K562 (cell line): ENCODE data around the gene HNF4A. TPM values are rescaled to one million over a fixed set of nuclear protein-coding genes. Genes with fewer than 3 reads are reported as not detected.

Source experiments
- ATAC-seq: fragments of 200-7000 bp; cut with Tn5 transposase; 3 replicates; pipeline ENCODE4 v1.9.1; 2020; ENCODE audit warnings: moderate library complexity
- BruUV-seq: library from RNA; stranded (reverse); fragments of 400-500 nt; replicated peaks from 2 replicates; lab custom pipeline; 2021; lab: Mats Ljungman, UMichigan
- CTCF ChIA-PET: fragments of 300-600 bp; formaldehyde crosslinking; extraction: SDS; loops from one replicate; lab custom pipeline; 2021; ENCODE audit warnings: low intra/inter-chr PET ratio; lab: Yijun Ruan, JAX
- POLR2A ChIA-PET: fragments of 300-600, 350-650 bp; sonication (Branson Sonifier 250); formaldehyde crosslinking; extraction: SDS; loops from one replicate; lab custom pipeline; 2021; ENCODE audit warnings: antibody characterized with exemption, inconsistent platforms; lab: Yijun Ruan, JAX
- DNase-seq, 4 experiments: peaks; one replicate each; pipeline versions ENCODE4 v3.0.0 to v3.0.0-alpha.2; 2011 to 2018; ENCODE audit warnings: low spot score in 3 of 4, mixed read lengths in 3 of 4; ENCODE audit errors: extremely low read depth in 1 of 4
- FAIRE-seq: peaks from 2 replicates; lab custom pipeline; 2011; peaks lifted over from hg19 to GRCh38; lab: Jason Lieb, UNC
- H2AFZ ChIP-seq: 2 replicates; pipeline ENCODE4 v1.6.0; 2011; ENCODE audit warnings: low read depth, low read length, control low read depth, inconsistent platforms
- H3K27ac ChIP-seq: fragments of 200-600 bp; 3 replicates; pipeline ENCODE4 v1.8.0; 2011; ENCODE audit warnings: low read depth, mild to moderate bottlenecking, control low read depth, inconsistent platforms, low read length, moderate library complexity, mixed read lengths; ENCODE audit errors: extremely low read depth
- H3K27me3 ChIP-seq, 2 experiments: fragments of 300-600 bp in 1 of 2; 2 replicates in 1 of 2; 3 replicates in 1 of 2; pipeline versions ENCODE4 v1.6.0 to v1.8.0; 2011; ENCODE audit warnings: inconsistent platforms in 2 of 2, low read length in 2 of 2, mild to moderate bottlenecking in 1 of 2, mixed read lengths in 1 of 2, moderate library complexity in 1 of 2; ENCODE audit not compliant: control insufficient read depth in 2 of 2, insufficient read depth in 2 of 2
- H3K36me3 ChIP-seq: fragments of 300-600 bp; 3 replicates; pipeline ENCODE4 v1.8.0; 2011; ENCODE audit warnings: mild to moderate bottlenecking, low read length, inconsistent platforms; ENCODE audit not compliant: control insufficient read depth, insufficient read depth
- H3K4me1 ChIP-seq, 2 experiments: fragments of 200-600 bp in 1 of 2; replicated peaks in 1 of 2; 2 replicates in 1 of 2; 3 replicates in 1 of 2; pipeline versions ENCODE4 v1.5.1 to v1.8.0; 2011; ENCODE audit warnings: inconsistent platforms in 2 of 2, low read length in 2 of 2, mild to moderate bottlenecking in 1 of 2, mixed read lengths in 1 of 2, moderate library complexity in 1 of 2; ENCODE audit not compliant: control insufficient read depth in 2 of 2, insufficient read depth in 2 of 2
- H3K4me2 ChIP-seq: 2 replicates; pipeline ENCODE4 v1.6.1; 2011; ENCODE audit warnings: low read length, control low read depth, inconsistent platforms, mixed read lengths; ENCODE audit not compliant: insufficient read depth
- H3K4me3 ChIP-seq: fragments of 200-600 bp; sonication (generic), shearing (Covaris generic); 2 replicates; pipeline ENCODE4 v1.5.1; 2016; ENCODE audit warnings: control low read depth, inconsistent platforms
- H3K79me2 ChIP-seq: fragments of 200-600 bp; 3 replicates; pipeline ENCODE4 v1.8.0; 2011; ENCODE audit warnings: low read length, inconsistent platforms; ENCODE audit not compliant: control insufficient read depth, insufficient read depth
- H3K9ac ChIP-seq, 2 experiments: 2 replicates each; pipeline versions ENCODE4 v1.6.0 to v1.6.1; 2011; ENCODE audit warnings: low read depth in 2 of 2, low read length in 2 of 2, control low read depth in 1 of 2, inconsistent platforms in 1 of 2, mild to moderate bottlenecking in 1 of 2, mixed read lengths in 1 of 2; ENCODE audit not compliant: insufficient read depth in 1 of 2
- H3K9me1 ChIP-seq: one replicate; pipeline ENCODE4 v1.6.0; 2011; ENCODE audit warnings: inconsistent platforms, mild to moderate bottlenecking, low read length, moderate library complexity; ENCODE audit not compliant: control insufficient read depth, insufficient read depth
- H3K9me3 ChIP-seq: replicated peaks from 2 replicates; pipeline ENCODE4 v1.5.1; 2011; ENCODE audit warnings: low read depth, low read length, inconsistent platforms; ENCODE audit not compliant: control insufficient read depth, insufficient read depth
- H4K20me1 ChIP-seq: replicated peaks from 2 replicates; pipeline ENCODE4 v1.6.1; 2011; ENCODE audit warnings: low read length, inconsistent platforms, mixed read lengths; ENCODE audit not compliant: control insufficient read depth, insufficient read depth
- MCM2 ChIP-seq: fragments of 450-650 bp; IDR thresholded peaks from 2 replicates; pipeline ENCODE4 v1.6.1; 2017; ENCODE audit warnings: low read depth, mild to moderate bottlenecking
- MED1 ChIP-seq: sonication (generic); formaldehyde crosslinking; IDR thresholded peaks from 2 replicates; pipeline ENCODE4 v1.8.1; 2023; ENCODE audit warnings: missing genetic modification reagents, borderline replicate concordance
- PTBP1 ChIP-seq: fragments of 200-400 bp; formaldehyde crosslinking; IDR thresholded peaks from 2 replicates; pipeline ENCODE4 v1.6.1; 2017; ENCODE audit warnings: low read depth, low read length
- SIX5 ChIP-seq, 2 experiments: IDR thresholded peaks; 2 replicates each; pipeline ENCODE4 v1.6.1; 2011; ENCODE audit warnings: low read length in 2 of 2, borderline replicate concordance in 1 of 2, low read depth in 1 of 2, mild to moderate bottlenecking in 1 of 2, moderate library complexity in 1 of 2; ENCODE audit not compliant: insufficient read depth in 1 of 2
- ZBTB40 ChIP-seq, 2 experiments: fragments of 450-650 bp in 1 of 2; sonication (generic) in 1 of 2; formaldehyde crosslinking in 1 of 2; IDR thresholded peaks; 2 replicates each; pipeline versions ENCODE4 v1.7.1 to v1.9.0; 2016 to 2022; ENCODE audit warnings: inconsistent platforms in 1 of 2, mild to moderate bottlenecking in 1 of 2, missing genetic modification reagents in 1 of 2
- ZNF830 ChIP-seq: fragments of 250-450 bp; sonication (Bioruptor Pico); IDR thresholded peaks from 2 replicates; pipeline ENCODE4 v1.5.0; 2021; ENCODE audit warnings: mild to moderate bottlenecking
- WGBS: fragments of 100-300 bp; shearing (Covaris generic); methylation state at CpG from one replicate; pipeline ENCODE4 v1.1.6; 2016; ENCODE audit warnings: low coverage, mixed read lengths; ENCODE audit not compliant: insufficient coverage; ENCODE audit errors: missing lambda C conversion rate; 5-methylcytosine and 5-hydroxymethylcytosine counted together
- in situ Hi-C: fragments of 300-500 bp; cut with MboI; formaldehyde crosslinking; loops from 4 replicates; pipeline ENCODE4 v1.15.0; 2018; ENCODE audit warnings: inconsistent platforms, mixed read lengths
- intact Hi-C: fragments of 100-400 bp; cut with micrococcal nuclease; formaldehyde crosslinking; loops from 2 replicates; pipeline ENCODE4 v1.14.2; 2022
- polyA plus RNA-seq, 8 experiments: library from polyadenylated mRNA; depleted of rRNA in 4 of 8; stranded (reverse) in 5 of 8; unstranded in 3 of 8; fragments of >200 nt; fragmentation: Nextera tagmentation in 2 of 8; fragmentation: Illumina TruSeq in 1 of 8; extraction: Ambion mirVana in 2 of 8; extraction: Trizol in 1 of 8; gene quantifications; 2 replicates each; pipeline versions ENCODE4 v1.2.1 to v1.2.3, GENCODE V29; 2011 to 2014; ENCODE audit warnings: inconsistent platforms in 1 of 8, missing spikeins in 1 of 8
- total RNA-seq, 7 experiments: library from RNA; depleted of rRNA in 6 of 7; stranded (reverse); fragments of >200 nt in 6 of 7; fragmentation: Illumina TruSeq in 2 of 7; extraction: Trizol in 2 of 7; gene quantifications; 2 replicates each; pipeline versions ENCODE4 v1.2.1 to v1.2.3, GENCODE V29; 2011 to 2021; ENCODE audit warnings: low replicate concordance in 1 of 7

HNF4A gene
- total and polyA plus RNA-seq, 9 of the 15 experiments (the other 6 are each of a cell fraction or from before 2014, with no cell fraction given) = 0.03 to 0.27 (median 0.08) TPM; not detected in 5

GRCh38 chr20:44343162-44343675 lies 12.3 kb upstream of the HNF4A start:
- ATAC-seq = no peak
- ChIA-PET POLR2A (interaction anchor here (0.6 kb wide), 1 partner anchor 212 kb away, joined by 3 read pairs; no protein-coding TSS in a partner anchor), CTCF (interaction anchor here (0.6 kb wide), 1 partner anchor 593 kb away, joined by 3 read pairs; no protein-coding TSS in a partner anchor)
- H3K4me1 ChIP-seq = no peaks in the 10 kb centered on the region
- no peaks in the 10 kb centered on the region for H4K20me1 ChIP-seq
- WGBS = 7% methylated on average over 12 of the region's 12 CpGs
- H3K36me3 ChIP-seq = no peaks in the 10 kb centered on the region
- TF ChIP-seq ZNF830 (CRISPR knock-in tag) (no peak), PTBP1 (no peak)
- H3K27me3 ChIP-seq = peaks cover 21 to 41% of the 10 kb centered on the region in 2 experiments
- no peak overlapping the region for H3K4me3 ChIP-seq
- H3K79me2 ChIP-seq = no peaks in the 10 kb centered on the region
- FAIRE-seq = no peak
- H3K27ac ChIP-seq = no peak overlapping the region
- no peak overlapping the region for H3K9ac ChIP-seq
- H2AFZ ChIP-seq = no peak overlapping the region
- peaks cover 2% of the 10 kb centered on the region for H3K9me1 ChIP-seq
- intact Hi-C loops (no loop called here), in situ Hi-C loops (no loop called here)
- BruUV-seq = no TSS peak
- no peaks in the 10 kb centered on the region for H3K9me3 ChIP-seq
- H3K4me2 ChIP-seq = no peak overlapping the region
- DNase-seq = peak in 1 of 4 experiments; percentile 3

GRCh38 chr20:44344723-44345122 lies 10.8 kb upstream of the HNF4A start:
- no peaks in the 10 kb centered on the region for H3K36me3 ChIP-seq
- in situ Hi-C loops = no loop called here
- no peak for FAIRE-seq
- H3K4me2 ChIP-seq = no peak overlapping the region
- H3K27ac ChIP-seq = no peak overlapping the region
- H3K79me2 ChIP-seq = no peaks in the 10 kb centered on the region
- no peak overlapping the region for H3K9ac ChIP-seq
- CTCF ChIA-PET = no interaction called here
- 12% methylated on average over 4 of the region's 4 CpGs for WGBS
- BruUV-seq = no TSS peak
- H3K4me1 ChIP-seq = no peaks in the 10 kb centered on the region
- POLR2A ChIA-PET = no interaction called here
- intact Hi-C loops = no loop called here
- ATAC-seq = no peak
- DNase-seq = no peak
- no peak overlapping the region for H2AFZ ChIP-seq
- peaks cover 2% of the 10 kb centered on the region for H3K9me1 ChIP-seq
- H4K20me1 ChIP-seq = no peaks in the 10 kb centered on the region
- no peaks in the 10 kb centered on the region for H3K9me3 ChIP-seq
- H3K27me3 ChIP-seq = peaks cover 15 to 39% of the 10 kb centered on the region in 2 experiments
- H3K4me3 ChIP-seq = no peak overlapping the region
- no peak for TF ChIP-seq MED1 (CRISPR knock-in tag)
- no peak for TF ChIP-seq SIX5 (IDR thresholded peaks at IDR 0.05; ENCODE audit: borderline replicate concordance in 1 of 2, insufficient read depth in 1 of 2, low read depth in 1 of 2, low read length in 2 of 2)
- no peak for TF ChIP-seq MCM2
- TF ChIP-seq ZBTB40 (IDR thresholded peaks at IDR 0.05) = no peak
- TF ChIP-seq ZBTB40 (CRISPR knock-in tag; IDR thresholded peaks at IDR 0.05) = no peak
